ENCODE data around the gene TRMT5.
A peak's percentile ranks its signal among the peaks of the same experiment; 100 is the strongest.

The TRMT5 gene

DNA sequence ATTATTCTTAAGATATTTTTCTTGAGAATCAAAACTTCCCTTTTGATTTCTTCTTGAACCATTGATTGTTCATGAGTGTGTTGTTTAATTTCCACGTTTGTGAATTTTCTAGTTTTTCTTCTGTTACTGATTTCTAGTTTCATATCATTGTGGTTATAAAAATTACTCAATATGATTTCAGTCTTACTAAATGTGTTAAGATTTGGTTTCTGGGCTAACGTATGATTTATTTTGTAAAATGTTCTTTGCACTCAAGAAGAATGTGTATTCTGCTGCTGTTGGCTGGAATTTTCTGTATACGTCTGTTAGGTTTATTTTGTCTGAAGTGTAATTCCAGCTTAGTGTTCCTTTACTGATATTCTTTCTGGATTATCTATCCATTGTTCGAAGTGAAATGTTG lies 24.7 kb downstream of the TRMT5 start:
- H3K27me3 ChIP-seq: no peaks in the 10 kb centered on the region
- no peak overlapping the region for H3K4me2 ChIP-seq
- H3K36me3 ChIP-seq: peaks cover 10 to 29% (median 17%) of the 10 kb centered on the region in 11 experiments; a peak in 21 of 22 replicates
- H3K4me1 ChIP-seq: no peaks in the 10 kb centered on the region
- TF ChIP-seq Cebpa-rat (IDR thresholded peaks at IDR 0.05): no peak
- no peak overlapping the region for H3K4me3 ChIP-seq
- H3K9ac ChIP-seq: no peak overlapping the region
- H4K20me1 ChIP-seq: no peaks in the 10 kb centered on the region
- H3K9me3 ChIP-seq (replicated peaks in 1 of 11): peaks cover 40 to 70% (median 50%) of the 10 kb centered on the region in 11 experiments
- no peak overlapping the region for H3K27ac ChIP-seq

DNA sequence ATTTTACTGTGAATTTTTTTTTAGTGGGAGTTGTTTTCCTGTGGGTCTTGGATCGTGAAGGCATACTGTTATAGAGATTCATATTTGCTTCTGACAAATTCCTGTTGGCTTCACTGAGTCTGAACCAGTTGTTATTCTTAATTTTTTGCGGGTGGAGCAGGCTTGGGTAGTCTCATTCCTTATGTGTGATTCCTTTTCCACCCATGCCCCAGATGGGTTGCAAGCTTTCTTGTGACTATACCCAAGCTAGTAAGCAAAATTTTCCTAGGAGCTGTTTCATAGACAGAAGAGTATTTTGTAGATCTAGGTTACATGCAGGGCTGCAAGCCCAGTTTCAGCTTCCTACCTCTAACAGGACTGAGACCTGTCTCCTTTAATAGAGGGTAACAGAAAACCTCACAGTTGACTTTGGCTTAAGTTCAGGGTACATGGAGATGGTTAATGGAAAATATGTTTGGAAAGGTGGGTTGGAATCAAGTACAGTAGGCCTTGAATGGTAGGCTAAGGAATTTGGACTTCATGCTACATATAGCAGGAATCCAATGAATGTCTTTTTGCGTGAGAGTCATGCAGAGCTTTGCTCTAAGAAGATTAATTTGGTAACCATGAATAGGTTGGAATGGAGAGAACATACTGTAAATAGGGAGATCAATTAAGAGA lies 29.0 kb downstream of the TRMT5 start:
- peaks cover 8 to 37% (median 23%) of the 10 kb centered on the region in 11 experiments for H3K9me3 ChIP-seq (replicated peaks in 1 of 11)
- no peak for TF ChIP-seq Cebpa-rat (IDR thresholded peaks at IDR 0.05)
- no peak overlapping the region for H3K4me2 ChIP-seq
- no peak overlapping the region for H3K9ac ChIP-seq
- H3K4me1 ChIP-seq: peaks cover 0 to under 1% (median 0%) of the 10 kb centered on the region in 10 experiments; a peak in 2 of 20 replicates
- H3K4me3 ChIP-seq: no peak overlapping the region
- H3K27ac ChIP-seq: no peak overlapping the region
- H4K20me1 ChIP-seq: no peaks in the 10 kb centered on the region
- peaks cover 0 to 19% (median 0%) of the 10 kb centered on the region in 11 experiments; a peak in 7 of 22 replicates for H3K36me3 ChIP-seq
- no peaks in the 10 kb centered on the region for H3K27me3 ChIP-seq

- Histone ChIP-seq H3K36me3 (no peaks in the 10 kb centered on the region), H3K4me3 (no peak overlapping the region), H3K9ac (no peak overlapping the region), H3K4me2 (no peak overlapping the region; a peak in 1 of 22 replicates), H3K4me1 (peaks cover 0 to 15% (median 0%) of the 10 kb centered on the region in 10 experiments; a peak in 6 of 20 replicates), H4K20me1 (no peaks in the 10 kb centered on the region), H3K27me3 (no peaks in the 10 kb centered on the region), H3K9me3 (replicated peaks in 1 of 11) (no peaks in the 10 kb centered on the region), H3K27ac (no peak overlapping the region; a peak in 1 of 22 replicates)
- TF ChIP-seq Cebpa-rat (IDR thresholded peaks at IDR 0.05): no peak
Observed at GRCh38 chr14:60946773-60947172, 34.1 kb downstream of the TRMT5 start.

DNA sequence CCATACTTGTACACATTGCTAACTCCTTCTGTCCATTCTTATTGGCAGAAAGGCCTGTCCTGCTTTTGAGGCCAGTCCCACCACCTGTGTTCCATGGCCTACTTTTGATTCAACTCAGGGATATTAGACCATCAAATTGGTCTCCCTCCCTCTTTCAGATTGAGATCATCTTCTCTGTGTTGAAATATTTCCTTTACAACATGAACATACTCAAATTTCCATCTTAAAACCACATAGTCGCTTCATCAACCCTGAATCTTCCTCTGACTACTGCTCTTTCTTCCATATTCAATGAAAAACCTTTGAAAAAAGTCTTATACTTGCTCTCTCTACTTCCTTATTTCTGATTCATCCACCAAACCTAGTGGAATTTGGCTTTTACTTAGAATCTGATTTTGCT lies 34.9 kb downstream of the TRMT5 start:
- Histone ChIP-seq H3K27ac (peak overlapping the region in 1 of 11 experiments; percentile 10; a peak in 1 of 22 replicates), H3K27me3 (no peaks in the 10 kb centered on the region), H4K20me1 (no peaks in the 10 kb centered on the region), H3K4me3 (no peak overlapping the region), H3K36me3 (peaks cover 0 to 5% (median 0%) of the 10 kb centered on the region in 11 experiments; a peak in 2 of 22 replicates), H3K4me1 (peaks cover 0 to 15% (median 0%) of the 10 kb centered on the region in 10 experiments; a peak in 6 of 20 replicates), H3K9me3 (replicated peaks in 1 of 11) (peaks cover 0 to 4% (median 0%) of the 10 kb centered on the region in 11 experiments; a peak in 1 of 22 replicates), H3K4me2 (peak overlapping the region in 3 of 11 experiments; percentile 5 to 42 (median 29); a peak in 5 of 22 replicates), H3K9ac (no peak overlapping the region)
- TF ChIP-seq Cebpa-rat (IDR thresholded peaks at IDR 0.05): no peak

GRCh38 chr14:60944204-60944603 lies 36.7 kb downstream of the TRMT5 start:
- H3K4me1 ChIP-seq: peaks cover 0 to 15% (median 0%) of the 10 kb centered on the region in 10 experiments; a peak in 6 of 20 replicates
- no peak overlapping the region for H3K9ac ChIP-seq
- no peak for TF ChIP-seq Cebpa-rat (IDR thresholded peaks at IDR 0.05)
- H3K4me3 ChIP-seq: no peak overlapping the region
- no peaks in the 10 kb centered on the region for H4K20me1 ChIP-seq
- H3K9me3 ChIP-seq (replicated peaks in 1 of 11): peaks cover 0 to 4% (median 0%) of the 10 kb centered on the region in 11 experiments; a peak in 1 of 22 replicates
- H3K27ac ChIP-seq: no peak overlapping the region
- no peaks in the 10 kb centered on the region for H3K27me3 ChIP-seq
- no peak overlapping the region for H3K4me2 ChIP-seq
- peaks cover 0 to 5% (median 0%) of the 10 kb centered on the region in 11 experiments; a peak in 2 of 22 replicates for H3K36me3 ChIP-seq

- Histone ChIP-seq H3K9me3 (replicated peaks in 1 of 11) (peaks cover 0 to 4% (median 0%) of the 10 kb centered on the region in 11 experiments; a peak in 1 of 22 replicates), H3K36me3 (peaks cover 0 to 5% (median 0%) of the 10 kb centered on the region in 11 experiments; a peak in 2 of 22 replicates), H3K27me3 (no peaks in the 10 kb centered on the region), H3K4me2 (no peak overlapping the region), H3K27ac (no peak overlapping the region), H3K4me3 (no peak overlapping the region), H3K4me1 (peaks cover 0 to 15% (median 0%) of the 10 kb centered on the region in 10 experiments; a peak in 6 of 20 replicates), H4K20me1 (no peaks in the 10 kb centered on the region), H3K9ac (no peak overlapping the region)
- no peak for TF ChIP-seq Cebpa-rat (IDR thresholded peaks at IDR 0.05)
Observed at GRCh38 chr14:60943637-60944032, 37.2 kb downstream of the TRMT5 start.

DNA sequence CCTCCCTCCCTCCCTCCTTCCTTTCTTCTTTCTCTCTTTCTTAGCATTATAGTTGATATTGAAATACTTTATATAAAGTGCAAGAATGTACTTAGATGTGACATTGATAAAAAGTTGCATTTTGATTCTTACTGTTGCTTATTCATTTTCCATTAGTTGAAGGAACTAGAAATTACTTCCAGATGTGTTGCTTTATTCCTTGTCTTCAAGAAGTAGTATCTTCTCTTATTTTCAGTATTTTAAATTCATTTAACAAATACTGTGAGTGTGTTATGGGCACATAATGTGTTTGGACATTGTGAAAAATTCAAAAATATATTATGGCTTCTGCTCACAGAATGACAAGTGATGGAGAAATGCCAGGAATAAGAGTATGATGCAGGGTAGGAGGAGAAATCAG lies 45.6 kb downstream of the TRMT5 start:
- no peaks in the 10 kb centered on the region for H3K27me3 ChIP-seq
- TF ChIP-seq Cebpa-rat (IDR thresholded peaks at IDR 0.05): no peak
- no peak overlapping the region for H3K9ac ChIP-seq
- H3K9me3 ChIP-seq (replicated peaks in 1 of 11): peaks cover 0 to 7% (median 4%) of the 10 kb centered on the region in 11 experiments; a peak in 4 of 22 replicates
- H3K4me3 ChIP-seq: no peak overlapping the region
- peaks cover 0 to 5% (median 0%) of the 10 kb centered on the region in 11 experiments; a peak in 1 of 22 replicates for H4K20me1 ChIP-seq
- peaks cover 0 to 6% (median 0%) of the 10 kb centered on the region in 11 experiments; a peak in 4 of 22 replicates for H3K36me3 ChIP-seq
- H3K4me1 ChIP-seq: peaks cover 0 to 6% (median 0%) of the 10 kb centered on the region in 10 experiments; a peak in 2 of 20 replicates
- H3K4me2 ChIP-seq: no peak overlapping the region
- no peak overlapping the region for H3K27ac ChIP-seq

DNA sequence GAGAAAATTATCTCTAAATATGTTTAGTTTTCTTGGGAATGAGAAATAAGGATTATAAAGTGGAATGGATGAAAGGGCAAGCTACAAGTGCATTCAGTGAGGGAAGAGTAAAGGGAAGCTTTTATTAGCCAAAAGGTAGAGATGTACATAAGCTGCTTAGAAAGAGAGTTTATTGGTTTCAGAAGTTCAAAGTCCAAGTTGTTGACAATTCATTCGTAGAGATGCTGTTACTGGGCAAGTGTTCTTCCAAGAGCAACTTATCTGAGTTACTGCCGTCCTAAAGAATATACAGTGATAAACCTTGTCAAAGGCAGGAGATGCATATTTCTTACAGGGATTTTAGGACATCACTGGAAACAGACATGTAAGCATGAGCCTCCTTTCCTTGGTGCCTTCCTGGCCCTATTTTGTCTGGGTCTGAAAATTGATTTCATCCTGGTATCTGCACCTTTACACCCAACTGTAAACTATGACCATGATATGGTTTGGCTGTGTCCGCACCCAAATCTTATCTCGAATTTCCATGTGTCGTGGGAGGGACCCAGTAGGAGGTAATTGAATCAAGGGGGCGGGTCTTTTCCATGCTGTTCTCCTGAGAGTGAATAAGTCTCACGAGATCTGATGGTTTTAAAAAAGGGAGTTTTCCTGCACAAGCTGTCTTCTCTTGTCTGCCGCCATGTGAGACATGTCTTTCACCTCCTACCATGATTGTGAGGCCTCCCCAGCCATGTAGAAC lies 46.8 kb downstream of the TRMT5 start:
- peaks cover 0 to 6% (median 0%) of the 10 kb centered on the region in 10 experiments; a peak in 2 of 20 replicates for H3K4me1 ChIP-seq
- H4K20me1 ChIP-seq: peaks cover 0 to 5% (median 0%) of the 10 kb centered on the region in 11 experiments; a peak in 1 of 22 replicates
- H3K36me3 ChIP-seq: peaks cover 0 to 6% (median 0%) of the 10 kb centered on the region in 11 experiments; a peak in 4 of 22 replicates
- H3K27me3 ChIP-seq: no peaks in the 10 kb centered on the region
- peaks cover 0 to 7% (median 4%) of the 10 kb centered on the region in 11 experiments; a peak in 4 of 22 replicates for H3K9me3 ChIP-seq (replicated peaks in 1 of 11)
- H3K27ac ChIP-seq: no peak overlapping the region
- no peak overlapping the region for H3K4me3 ChIP-seq
- H3K9ac ChIP-seq: no peak overlapping the region
- no peak overlapping the region; a peak in 1 of 22 replicates for H3K4me2 ChIP-seq
- TF ChIP-seq Cebpa-rat (IDR thresholded peaks at IDR 0.05): no peak

GRCh38 chr14:60931218-60931617 lies 49.7 kb downstream of the TRMT5 start:
- TF ChIP-seq Cebpa-rat (IDR thresholded peaks at IDR 0.05): no peak
- H3K4me3 ChIP-seq: no peak overlapping the region

More at GRCh38 chr14:60931218-60931617, 49.7 kb downstream of the TRMT5 start:
- H4K20me1 ChIP-seq: peaks cover 0 to 5% (median 0%) of the 10 kb centered on the region in 11 experiments; a peak in 1 of 22 replicates
- no peaks in the 10 kb centered on the region for H3K27me3 ChIP-seq
- H3K27ac ChIP-seq: no peak overlapping the region
- H3K36me3 ChIP-seq: peaks cover 0 to 6% (median 0%) of the 10 kb centered on the region in 11 experiments; a peak in 5 of 22 replicates
- peaks cover 0 to 7% (median 4%) of the 10 kb centered on the region in 11 experiments; a peak in 4 of 22 replicates for H3K9me3 ChIP-seq (replicated peaks in 1 of 11)
- no peak overlapping the region for H3K9ac ChIP-seq
- no peak overlapping the region for H3K4me2 ChIP-seq
- H3K4me1 ChIP-seq: peaks cover 0 to 6% (median 0%) of the 10 kb centered on the region in 10 experiments; a peak in 2 of 20 replicates

All from BLaER1 treated with 17β-estradiol and CSF1 and Interleukin-3, amounts not matched to agents 10 nM and 100 nM (cell line).